Upper lobe of right lung (tissue), 1 donor: ENCODE measurements around the gene PTPRG. TPM values are rescaled to one million over a fixed set of nuclear protein-coding genes. Genes with fewer than 3 reads are reported as not detected.

ENCODE experiments used
- ATAC-seq: fragments of 200-7000 bp; cut with Tn5 transposase; one replicate; pipeline ENCODE4 v1.9.1; 2020; ENCODE audit warnings: mild to moderate bottlenecking, moderate library complexity
- DNase-seq: peaks from one replicate; pipeline ENCODE4 v3.0.0-alpha.2; 2020
- H3K27ac ChIP-seq: fragments of 200-600 bp; one replicate; pipeline ENCODE4 v1.8.0; 2022
- H3K27me3 ChIP-seq: fragments of 200-600 bp; one replicate; pipeline ENCODE4 v1.8.0; 2022; ENCODE audit warnings: mild to moderate bottlenecking
- H3K36me3 ChIP-seq: fragments of 200-600 bp; one replicate; pipeline ENCODE4 v1.8.0; 2022
- H3K4me1 ChIP-seq: fragments of 200-600 bp; one replicate; pipeline ENCODE4 v1.8.0; 2022
- H3K4me3 ChIP-seq: fragments of 200-600 bp; one replicate; pipeline ENCODE4 v1.8.0; 2022; ENCODE audit warnings: mild to moderate bottlenecking
- H3K9me3 ChIP-seq: fragments of 200-600 bp; one replicate; pipeline ENCODE4 v1.8.0; 2022
- CTCF ChIP-seq: fragments of 200-600 bp; IDR thresholded peaks from one replicate; pipeline ENCODE4 v1.8.0; 2022; ENCODE audit warnings: antibody characterized with exemption
- intact Hi-C: fragments of 100-400 bp; cut with DNase I; formaldehyde crosslinking; loops from one replicate; pipeline ENCODE4 v1.11.0; 2022
- total RNA-seq: library from RNA; stranded (reverse); fragmentation: NEBNext Ultra II Directional; extraction: Animal tissue kit (Norgen Biotek cat#: 25700); gene quantifications from one replicate; pipeline ENCODE4 v1.2.1, GENCODE V29; 2021
- donor health status: DM: no; HTN: yes; CAD: no; lungs with severe emphysema.

Gene PTPRG
- total RNA-seq, 1 donor from 2014 or later, result 86.7 TPM

DNA sequence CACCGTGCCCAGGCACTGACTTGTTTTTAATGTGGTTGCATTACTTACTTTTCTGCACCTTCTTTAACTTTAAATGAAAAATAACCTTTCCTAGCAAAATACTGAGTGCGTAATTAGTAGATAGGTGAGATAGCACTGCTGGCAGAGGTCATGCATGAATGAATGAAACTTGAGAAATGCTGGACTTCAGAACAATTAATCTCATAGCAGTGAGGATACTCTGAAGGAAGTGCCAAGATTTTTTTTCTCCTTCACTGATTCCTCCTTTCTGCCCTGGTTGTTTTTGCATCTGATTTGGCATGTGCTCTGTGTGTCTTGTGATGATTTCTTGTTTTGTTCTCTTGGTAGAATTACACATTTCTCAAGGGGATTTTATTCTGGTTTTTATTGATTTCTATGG lies 378.9 kb downstream of the PTPRG start:
- DNase-seq (no peak), ATAC-seq (no peak)
- Histone ChIP-seq H3K36me3 (no peaks in the 10 kb centered on the region), H3K4me3 (no peak overlapping the region), H3K4me1 (no peaks in the 10 kb centered on the region), H3K27me3 (no peaks in the 10 kb centered on the region), H3K9me3 (no peaks in the 10 kb centered on the region), H3K27ac (no peak overlapping the region)
- TF ChIP-seq CTCF, result no peak
- intact Hi-C loops, result no loop called here

DNA sequence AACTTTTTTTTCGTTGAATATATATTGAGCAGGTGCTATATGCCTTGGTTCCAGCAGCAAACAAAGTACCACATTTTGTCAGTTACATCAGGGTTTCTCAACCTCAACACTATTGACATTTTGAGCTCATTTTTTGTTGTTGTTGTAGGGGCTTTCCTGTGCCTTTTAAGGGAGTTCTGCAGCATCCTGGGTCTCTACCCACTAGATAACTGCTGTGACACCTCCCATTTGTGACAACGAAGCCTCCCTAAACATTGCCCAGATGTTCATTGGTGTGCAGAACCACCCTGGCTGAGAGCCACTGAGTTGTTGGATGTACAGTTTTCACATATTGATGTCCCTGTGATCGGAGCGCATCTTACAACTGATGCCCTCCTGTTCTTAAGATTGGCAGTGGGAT lies 382.6 kb downstream of the PTPRG start:
- no peak overlapping the region for H3K4me3 ChIP-seq
- no peaks in the 10 kb centered on the region for H3K9me3 ChIP-seq
- no peaks in the 10 kb centered on the region for H3K4me1 ChIP-seq
- intact Hi-C loops, result no loop called here
- no peak for ATAC-seq
- no peaks in the 10 kb centered on the region for H3K36me3 ChIP-seq
- no peak for DNase-seq
- TF ChIP-seq CTCF, result no peak
- H3K27ac ChIP-seq, result no peak overlapping the region
- no peaks in the 10 kb centered on the region for H3K27me3 ChIP-seq

- Histone ChIP-seq H3K27ac (no peak overlapping the region), H3K27me3 (no peaks in the 10 kb centered on the region), H3K9me3 (no peaks in the 10 kb centered on the region), H3K36me3 (no peaks in the 10 kb centered on the region), H3K4me1 (no peaks in the 10 kb centered on the region), H3K4me3 (no peak overlapping the region)
- intact Hi-C loops, result no loop called here
- no peak for DNase-seq
- no peak for ATAC-seq
- TF ChIP-seq CTCF, result no peak
Measured at GRCh38 chr3:61944726-61945125, 383.4 kb downstream of the PTPRG start.

DNA sequence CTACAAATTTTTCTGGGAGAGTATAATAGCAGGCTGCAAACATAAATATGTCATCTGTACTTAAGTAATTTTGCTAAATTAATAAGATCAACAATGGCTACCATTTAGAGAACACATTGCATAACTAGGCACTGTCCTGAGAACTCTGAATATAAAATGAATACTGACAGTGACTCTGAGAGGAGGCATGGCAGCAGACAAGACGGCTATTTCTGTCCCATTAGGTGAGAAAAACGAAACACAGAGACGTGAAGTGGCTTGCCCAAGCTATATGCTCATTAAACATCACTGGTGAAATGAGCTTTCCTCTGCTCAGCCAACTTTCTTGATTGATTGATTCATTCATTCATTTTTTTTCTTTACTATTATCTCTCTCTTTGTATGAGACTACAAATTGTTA lies 384.3 kb downstream of the PTPRG start:
- intact Hi-C loops, result no loop called here
- ATAC-seq, result no peak

DNA sequence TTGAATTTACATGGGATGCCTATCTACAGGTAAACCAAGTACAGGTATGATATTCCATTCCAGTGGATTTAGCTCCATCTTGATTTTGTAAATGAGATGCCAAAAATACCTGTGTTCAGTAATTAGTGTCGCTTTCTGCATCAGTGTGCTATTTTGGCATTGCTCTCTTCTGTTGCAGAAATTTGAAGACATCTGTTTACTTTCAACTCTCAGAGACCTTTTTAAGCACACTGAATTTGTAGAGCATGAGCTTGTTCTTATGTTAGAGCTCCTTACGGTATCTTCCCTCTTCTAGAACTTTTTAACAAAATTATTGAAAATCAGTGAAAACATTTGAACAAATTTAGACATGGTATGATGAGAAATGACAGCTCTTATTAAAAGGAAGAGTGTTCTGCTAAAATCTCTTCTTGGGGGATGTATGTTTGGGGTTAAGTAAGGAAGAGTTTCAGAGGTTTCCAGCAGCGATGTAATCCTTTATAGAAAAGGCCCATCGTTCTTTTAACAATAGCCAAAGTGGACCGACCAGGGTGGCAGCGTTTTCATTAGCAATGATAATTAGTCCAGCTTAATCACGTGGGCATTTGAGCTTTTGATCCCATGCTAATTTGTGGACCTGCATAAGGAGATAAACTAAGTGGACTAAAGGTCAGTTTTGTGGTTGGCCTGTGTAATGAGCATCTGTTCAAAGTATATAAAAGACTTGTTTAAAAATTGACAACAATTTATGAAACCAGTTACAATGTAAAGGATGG lies 385.4 kb downstream of the PTPRG start:
- no peak for TF ChIP-seq CTCF
- DNase-seq (no peak), ATAC-seq (no peak)
- Histone ChIP-seq H3K36me3 (no peaks in the 10 kb centered on the region), H3K4me3 (no peak overlapping the region), H3K27ac (no peak overlapping the region), H3K27me3 (no peaks in the 10 kb centered on the region), H3K9me3 (no peaks in the 10 kb centered on the region), H3K4me1 (no peaks in the 10 kb centered on the region)
- intact Hi-C loops, result no loop called here

More for the DNA sequence above, 384.3 kb downstream of the PTPRG start:
- H3K27me3 ChIP-seq, result no peaks in the 10 kb centered on the region
- no peak overlapping the region for H3K27ac ChIP-seq
- H3K9me3 ChIP-seq, result no peaks in the 10 kb centered on the region
- no peak overlapping the region for H3K4me3 ChIP-seq
- no peak for TF ChIP-seq CTCF
- H3K4me1 ChIP-seq, result no peaks in the 10 kb centered on the region
- no peaks in the 10 kb centered on the region for H3K36me3 ChIP-seq
- no peak for DNase-seq

DNA sequence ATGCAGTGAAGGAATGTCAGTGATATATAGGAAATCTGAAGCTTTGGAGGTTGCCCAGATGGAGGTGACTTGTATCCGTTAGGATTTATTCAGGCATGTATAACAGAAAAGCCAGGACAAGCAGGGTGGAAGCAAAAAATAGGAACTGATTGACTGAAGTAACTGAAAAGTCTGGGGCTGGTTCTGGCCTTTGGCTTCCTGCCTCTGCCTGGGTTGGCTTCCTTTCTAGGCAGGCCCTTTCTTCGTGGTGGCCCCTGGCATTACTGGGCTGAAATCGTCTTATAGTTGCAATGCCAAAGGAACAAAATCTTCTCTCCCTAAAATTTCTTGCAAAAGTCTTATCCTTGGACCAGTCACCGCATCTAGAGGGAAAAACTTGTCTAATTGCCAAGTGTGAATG lies 386.1 kb downstream of the PTPRG start:
- no peaks in the 10 kb centered on the region for H3K36me3 ChIP-seq
- no peaks in the 10 kb centered on the region for H3K27me3 ChIP-seq
- intact Hi-C loops, result no loop called here
- TF ChIP-seq CTCF, result no peak
- no peak for DNase-seq
- no peak overlapping the region for H3K27ac ChIP-seq
- H3K4me1 ChIP-seq, result no peaks in the 10 kb centered on the region
- no peaks in the 10 kb centered on the region for H3K9me3 ChIP-seq
- ATAC-seq, result no peak
- H3K4me3 ChIP-seq, result no peak overlapping the region
